ENCODE results near the gene BACH2. TPM values are rescaled to one million over a fixed set of nuclear protein-coding genes. Genes with fewer than 3 reads are reported as not detected.

The BACH2 gene
- total and polyA plus RNA-seq, 2 donors (not counting 1 experiment from before 2014, with no cell fraction given) = 2.2 to 2.6 TPM

DNA sequence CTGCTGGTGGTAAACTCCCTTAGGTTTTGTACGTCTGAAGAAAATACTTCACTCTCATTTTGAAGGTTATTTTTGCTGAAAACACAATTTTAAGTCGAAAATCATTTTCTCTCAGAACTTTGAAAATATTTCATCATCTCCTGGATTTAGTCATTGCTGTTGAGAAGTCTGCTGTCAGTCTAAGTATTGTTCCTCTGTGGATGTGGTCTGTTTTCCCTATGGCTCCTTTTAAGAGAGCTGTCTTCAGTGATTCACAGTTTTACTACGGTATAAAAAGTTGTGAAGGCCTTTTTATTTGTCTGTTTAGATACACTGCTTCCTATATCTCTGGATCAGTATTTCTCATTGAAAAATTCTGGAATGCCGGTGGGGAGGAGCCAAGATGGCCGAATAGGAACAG lies 243.0 kb downstream of the BACH2 start:
- Histone ChIP-seq H3K9me3 (ENCODE audit: control insufficient read depth, insufficient read depth, low read depth, low read length) (no peaks in the 10 kb centered on the region), H3K79me2 (ENCODE audit: control insufficient read depth, insufficient read depth, low read length) (no peaks in the 10 kb centered on the region), H4K20me1 (ENCODE audit: control insufficient read depth, extremely low read depth, insufficient read depth, low read length) (no peaks in the 10 kb centered on the region), H3K4me2 (ENCODE audit: extremely low read depth, insufficient read depth, low read length) (no peak overlapping the region), H3K4me1 (ENCODE audit: control insufficient read depth, extremely low read depth, insufficient read depth, low read length) (no peaks in the 10 kb centered on the region), H2AFZ (ENCODE audit: low read length) (no peak overlapping the region), H3K27ac (ENCODE audit: insufficient read depth, low read length) (no peak overlapping the region), H3K27me3 (ENCODE audit: control insufficient read depth, insufficient read depth, low read length) (no peaks in the 10 kb centered on the region), H3K36me3 (ENCODE audit: control insufficient read depth, insufficient read depth, low read length) (no peaks in the 10 kb centered on the region), H3K9ac (ENCODE audit: insufficient read depth, low read length) (no peak overlapping the region), H3K4me3 (replicated peaks in 1 of 4; ENCODE audit: control extremely low read depth in 1 of 4, insufficient read depth in 1 of 4, low read depth in 3 of 4, low read length in 4 of 4) (no peak overlapping the region)
- no peak for DNase-seq (ENCODE audit: low read depth in 2 of 2)
- TF ChIP-seq, protein P1, sequence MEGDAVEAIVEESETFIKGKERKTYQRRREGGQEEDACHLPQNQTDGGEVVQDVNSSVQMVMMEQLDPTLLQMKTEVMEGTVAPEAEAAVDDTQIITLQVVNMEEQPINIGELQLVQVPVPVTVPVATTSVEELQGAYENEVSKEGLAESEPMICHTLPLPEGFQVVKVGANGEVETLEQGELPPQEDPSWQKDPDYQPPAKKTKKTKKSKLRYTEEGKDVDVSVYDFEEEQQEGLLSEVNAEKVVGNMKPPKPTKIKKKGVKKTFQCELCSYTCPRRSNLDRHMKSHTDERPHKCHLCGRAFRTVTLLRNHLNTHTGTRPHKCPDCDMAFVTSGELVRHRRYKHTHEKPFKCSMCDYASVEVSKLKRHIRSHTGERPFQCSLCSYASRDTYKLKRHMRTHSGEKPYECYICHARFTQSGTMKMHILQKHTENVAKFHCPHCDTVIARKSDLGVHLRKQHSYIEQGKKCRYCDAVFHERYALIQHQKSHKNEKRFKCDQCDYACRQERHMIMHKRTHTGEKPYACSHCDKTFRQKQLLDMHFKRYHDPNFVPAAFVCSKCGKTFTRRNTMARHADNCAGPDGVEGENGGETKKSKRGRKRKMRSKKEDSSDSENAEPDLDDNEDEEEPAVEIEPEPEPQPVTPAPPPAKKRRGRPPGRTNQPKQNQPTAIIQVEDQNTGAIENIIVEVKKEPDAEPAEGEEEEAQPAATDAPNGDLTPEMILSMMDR (conservative IDR thresholded peaks at IDR 0.05 in 1 of 2, IDR thresholded peaks at IDR 0.05 in 1 of 2; ENCODE audit: low read depth in 1 of 2, low read length in 2 of 2) = no peak

DNA sequence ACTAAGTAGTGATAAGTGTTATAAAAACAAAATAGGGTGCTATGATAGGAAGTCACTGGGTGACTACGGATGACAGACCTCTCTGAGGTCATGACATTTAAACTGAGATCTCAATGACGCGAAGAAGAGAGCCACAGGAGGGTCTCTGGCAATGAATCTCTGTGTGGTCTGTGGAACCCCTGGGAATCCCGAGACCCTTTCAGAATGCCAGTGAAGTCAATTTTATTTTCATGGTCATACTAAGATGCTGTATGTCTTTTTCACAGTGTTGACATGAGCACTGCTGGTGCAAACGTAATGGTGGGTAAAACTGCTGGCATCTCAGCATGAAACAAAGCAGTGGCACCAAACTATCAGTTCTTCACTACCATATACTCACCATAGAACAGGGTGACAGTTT lies 247.3 kb downstream of the BACH2 start:
- Histone ChIP-seq H3K9ac (ENCODE audit: insufficient read depth, low read length) (no peak overlapping the region), H3K9me3 (ENCODE audit: control insufficient read depth, insufficient read depth, low read depth, low read length) (no peaks in the 10 kb centered on the region), H3K27ac (ENCODE audit: insufficient read depth, low read length) (no peak overlapping the region), H3K4me2 (ENCODE audit: extremely low read depth, insufficient read depth, low read length) (no peak overlapping the region), H3K4me3 (replicated peaks in 1 of 4; ENCODE audit: control extremely low read depth in 1 of 4, insufficient read depth in 1 of 4, low read depth in 3 of 4, low read length in 4 of 4) (no peak overlapping the region), H3K79me2 (ENCODE audit: control insufficient read depth, insufficient read depth, low read length) (no peaks in the 10 kb centered on the region), H3K36me3 (ENCODE audit: control insufficient read depth, insufficient read depth, low read length) (no peaks in the 10 kb centered on the region), H2AFZ (ENCODE audit: low read length) (no peak overlapping the region), H3K4me1 (ENCODE audit: control insufficient read depth, extremely low read depth, insufficient read depth, low read length) (peaks cover 2% of the 10 kb centered on the region), H3K27me3 (ENCODE audit: control insufficient read depth, insufficient read depth, low read length) (no peaks in the 10 kb centered on the region), H4K20me1 (ENCODE audit: control insufficient read depth, extremely low read depth, insufficient read depth, low read length) (no peaks in the 10 kb centered on the region)
- no peak for TF ChIP-seq EZH2 (IDR thresholded peaks at IDR 0.05; ENCODE audit: low read length, missing control alignments)
- TF ChIP-seq, protein P1 (conservative IDR thresholded peaks at IDR 0.05 in 1 of 2, IDR thresholded peaks at IDR 0.05 in 1 of 2; ENCODE audit: low read depth in 1 of 2, low read length in 2 of 2) = no peak
- DNase-seq (ENCODE audit: low read depth in 2 of 2) = no peak

DNA sequence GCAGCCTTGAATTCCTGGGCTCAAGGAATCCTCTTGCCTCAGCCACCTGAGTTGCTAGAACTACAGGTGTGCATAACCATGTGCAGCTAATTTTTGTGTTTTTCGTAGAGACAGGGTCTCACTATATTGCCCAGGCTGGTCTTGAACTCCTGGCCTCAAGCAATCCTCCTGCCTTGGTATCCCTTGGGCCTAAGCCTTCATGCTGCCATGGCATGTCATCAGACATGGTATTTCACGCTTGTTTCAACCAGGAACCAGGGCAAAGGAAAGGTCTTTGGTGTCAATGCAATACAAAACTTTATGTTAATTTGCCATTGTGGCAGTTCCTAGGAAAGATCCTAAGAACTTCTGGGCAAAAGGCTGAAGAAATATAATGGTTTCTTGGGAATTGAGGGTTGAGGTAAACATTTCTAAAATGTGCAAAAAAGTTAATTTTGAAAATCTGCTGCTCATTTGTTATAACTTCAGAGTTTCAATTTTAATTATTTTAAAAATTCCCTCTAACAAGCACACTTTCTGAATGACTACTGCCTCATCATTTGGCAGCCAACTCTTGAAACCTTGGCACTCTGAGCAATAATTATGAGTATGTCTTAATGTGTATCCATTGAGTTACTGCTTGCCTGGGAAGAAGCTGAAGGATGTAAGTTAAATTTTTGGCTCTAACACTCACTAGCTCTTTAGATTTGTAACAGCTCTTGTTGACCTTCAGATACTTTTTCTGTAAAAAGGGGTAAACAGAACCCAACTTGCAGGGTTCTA lies 248.3 kb downstream of the BACH2 start:
- no peaks in the 10 kb centered on the region for H4K20me1 ChIP-seq (ENCODE audit: control insufficient read depth, extremely low read depth, insufficient read depth, low read length)
- H3K9ac ChIP-seq (ENCODE audit: insufficient read depth, low read length) = no peak overlapping the region
- no peak for DNase-seq (ENCODE audit: low read depth in 2 of 2)
- TF ChIP-seq, protein P1 (conservative IDR thresholded peaks at IDR 0.05 in 1 of 2, IDR thresholded peaks at IDR 0.05 in 1 of 2; ENCODE audit: low read depth in 1 of 2, low read length in 2 of 2) = no peak
- TF ChIP-seq EZH2 (IDR thresholded peaks at IDR 0.05; ENCODE audit: low read length, missing control alignments) = no peak
- H3K79me2 ChIP-seq (ENCODE audit: control insufficient read depth, insufficient read depth, low read length) = no peaks in the 10 kb centered on the region
- peaks cover 2% of the 10 kb centered on the region for H3K4me1 ChIP-seq (ENCODE audit: control insufficient read depth, extremely low read depth, insufficient read depth, low read length)
- H3K27ac ChIP-seq (ENCODE audit: insufficient read depth, low read length) = no peak overlapping the region
- H3K4me2 ChIP-seq (ENCODE audit: extremely low read depth, insufficient read depth, low read length) = no peak overlapping the region
- no peaks in the 10 kb centered on the region for H3K9me3 ChIP-seq (ENCODE audit: control insufficient read depth, insufficient read depth, low read depth, low read length)
- H3K27me3 ChIP-seq (ENCODE audit: control insufficient read depth, insufficient read depth, low read length) = no peaks in the 10 kb centered on the region
- no peaks in the 10 kb centered on the region for H3K36me3 ChIP-seq (ENCODE audit: control insufficient read depth, insufficient read depth, low read length)
- no peak overlapping the region for H3K4me3 ChIP-seq (replicated peaks in 1 of 4; ENCODE audit: control extremely low read depth in 1 of 4, insufficient read depth in 1 of 4, low read depth in 3 of 4, low read length in 4 of 4)
- H2AFZ ChIP-seq (ENCODE audit: low read length) = no peak overlapping the region

All from fibroblast of lung (primary cell).